K562 (cell line): ENCODE measurements around the gene ZNF138. TPM values are rescaled to one million over a fixed set of nuclear protein-coding genes. Genes with fewer than 3 reads are reported as not detected.

Experiments
- ATAC-seq: fragments of 200-7000 bp; cut with Tn5 transposase; 3 replicates; pipeline ENCODE4 v1.9.1; 2020; ENCODE audit warnings: moderate library complexity
- BruUV-seq: library from RNA; stranded (reverse); fragments of 400-500 nt; replicated peaks from 2 replicates; lab custom pipeline; 2021; lab: Mats Ljungman, UMichigan
- CTCF ChIA-PET: fragments of 300-600 bp; formaldehyde crosslinking; extraction: SDS; loops from one replicate; lab custom pipeline; 2021; ENCODE audit warnings: low intra/inter-chr PET ratio; lab: Yijun Ruan, JAX
- POLR2A ChIA-PET: fragments of 300-600, 350-650 bp; sonication (Branson Sonifier 250); formaldehyde crosslinking; extraction: SDS; loops from one replicate; lab custom pipeline; 2021; ENCODE audit warnings: antibody characterized with exemption, inconsistent platforms; lab: Yijun Ruan, JAX
- DNase-seq, 4 experiments: peaks; one replicate each; pipeline versions ENCODE4 v3.0.0 to v3.0.0-alpha.2; 2011 to 2018; ENCODE audit warnings: low spot score in 3 of 4, mixed read lengths in 3 of 4; ENCODE audit errors: extremely low read depth in 1 of 4
- FAIRE-seq: peaks from 2 replicates; lab custom pipeline; 2011; peaks lifted over from hg19 to GRCh38; lab: Jason Lieb, UNC
- H2AFZ ChIP-seq: 2 replicates; pipeline ENCODE4 v1.6.0; 2011; ENCODE audit warnings: low read depth, low read length, control low read depth, inconsistent platforms
- H3K27ac ChIP-seq: fragments of 200-600 bp; 3 replicates; pipeline ENCODE4 v1.8.0; 2011; ENCODE audit warnings: low read depth, mild to moderate bottlenecking, control low read depth, inconsistent platforms, low read length, moderate library complexity, mixed read lengths; ENCODE audit errors: extremely low read depth
- H3K27me3 ChIP-seq, 2 experiments: fragments of 300-600 bp in 1 of 2; 2 replicates in 1 of 2; 3 replicates in 1 of 2; pipeline versions ENCODE4 v1.6.0 to v1.8.0; 2011; ENCODE audit warnings: inconsistent platforms in 2 of 2, low read length in 2 of 2, mild to moderate bottlenecking in 1 of 2, mixed read lengths in 1 of 2, moderate library complexity in 1 of 2; ENCODE audit not compliant: control insufficient read depth in 2 of 2, insufficient read depth in 2 of 2
- H3K36me3 ChIP-seq: fragments of 300-600 bp; 3 replicates; pipeline ENCODE4 v1.8.0; 2011; ENCODE audit warnings: mild to moderate bottlenecking, low read length, inconsistent platforms; ENCODE audit not compliant: control insufficient read depth, insufficient read depth
- H3K4me1 ChIP-seq, 2 experiments: fragments of 200-600 bp in 1 of 2; replicated peaks in 1 of 2; 2 replicates in 1 of 2; 3 replicates in 1 of 2; pipeline versions ENCODE4 v1.5.1 to v1.8.0; 2011; ENCODE audit warnings: inconsistent platforms in 2 of 2, low read length in 2 of 2, mild to moderate bottlenecking in 1 of 2, mixed read lengths in 1 of 2, moderate library complexity in 1 of 2; ENCODE audit not compliant: control insufficient read depth in 2 of 2, insufficient read depth in 2 of 2
- H3K4me2 ChIP-seq: 2 replicates; pipeline ENCODE4 v1.6.1; 2011; ENCODE audit warnings: low read length, control low read depth, inconsistent platforms, mixed read lengths; ENCODE audit not compliant: insufficient read depth
- H3K4me3 ChIP-seq: fragments of 200-600 bp; sonication (generic), shearing (Covaris generic); 2 replicates; pipeline ENCODE4 v1.5.1; 2016; ENCODE audit warnings: control low read depth, inconsistent platforms
- H3K79me2 ChIP-seq: fragments of 200-600 bp; 3 replicates; pipeline ENCODE4 v1.8.0; 2011; ENCODE audit warnings: low read length, inconsistent platforms; ENCODE audit not compliant: control insufficient read depth, insufficient read depth
- H3K9ac ChIP-seq, 2 experiments: 2 replicates each; pipeline versions ENCODE4 v1.6.0 to v1.6.1; 2011; ENCODE audit warnings: low read depth in 2 of 2, low read length in 2 of 2, control low read depth in 1 of 2, inconsistent platforms in 1 of 2, mild to moderate bottlenecking in 1 of 2, mixed read lengths in 1 of 2; ENCODE audit not compliant: insufficient read depth in 1 of 2
- H3K9me1 ChIP-seq: one replicate; pipeline ENCODE4 v1.6.0; 2011; ENCODE audit warnings: inconsistent platforms, mild to moderate bottlenecking, low read length, moderate library complexity; ENCODE audit not compliant: control insufficient read depth, insufficient read depth
- H3K9me3 ChIP-seq: replicated peaks from 2 replicates; pipeline ENCODE4 v1.5.1; 2011; ENCODE audit warnings: low read depth, low read length, inconsistent platforms; ENCODE audit not compliant: control insufficient read depth, insufficient read depth
- H4K20me1 ChIP-seq: replicated peaks from 2 replicates; pipeline ENCODE4 v1.6.1; 2011; ENCODE audit warnings: low read length, inconsistent platforms, mixed read lengths; ENCODE audit not compliant: control insufficient read depth, insufficient read depth
- HNRNPUL1 ChIP-seq: fragments of 200-400 bp; formaldehyde crosslinking; IDR thresholded peaks from 2 replicates; pipeline ENCODE4 v1.6.1; 2017; ENCODE audit warnings: low read length
- KDM4B ChIP-seq, 2 experiments: fragments of 450-650 bp in 1 of 2; sonication (generic) in 1 of 2; IDR thresholded peaks; 2 replicates each; pipeline ENCODE4 v1.6.1; 2016 to 2017; ENCODE audit warnings: borderline replicate concordance in 2 of 2, antibody characterized with exemption in 1 of 2, low read depth in 1 of 2, mild to moderate bottlenecking in 1 of 2
- RCOR1 ChIP-seq, 2 experiments: IDR thresholded peaks; 2 replicates each; pipeline ENCODE4 v1.6.1; 2012; ENCODE audit warnings: low read depth in 2 of 2, low read length in 2 of 2, borderline replicate concordance in 1 of 2, improper control_type of control experiment in 1 of 2
- SAP30 ChIP-seq: fragments of 200-600 bp; sonication (generic); IDR thresholded peaks from 2 replicates; pipeline ENCODE4 v1.6.1; 2012; ENCODE audit warnings: borderline replicate concordance, low read depth, mild to moderate bottlenecking, moderate library complexity, low read length, control low read depth, inconsistent platforms; ENCODE audit not compliant: insufficient read depth, poor library complexity, severe bottlenecking
- SMARCA4 ChIP-seq: fragments of 450-650 bp; IDR thresholded peaks from 2 replicates; pipeline ENCODE4 v1.6.1; 2016
- ZNF551 ChIP-seq: fragments of 250-450 bp; sonication (Bioruptor Pico); IDR thresholded peaks from 2 replicates; pipeline ENCODE4 v1.5.0; 2021; ENCODE audit warnings: mild to moderate bottlenecking, moderate library complexity
- ZSCAN29 ChIP-seq: fragments of 450-650 bp; IDR thresholded peaks from 2 replicates; pipeline ENCODE4 v1.6.1; 2017
- WGBS: fragments of 100-300 bp; shearing (Covaris generic); methylation state at CpG from one replicate; pipeline ENCODE4 v1.1.6; 2016; ENCODE audit warnings: low coverage, mixed read lengths; ENCODE audit not compliant: insufficient coverage; ENCODE audit errors: missing lambda C conversion rate; 5-methylcytosine and 5-hydroxymethylcytosine counted together
- in situ Hi-C: fragments of 300-500 bp; cut with MboI; formaldehyde crosslinking; loops from 4 replicates; pipeline ENCODE4 v1.15.0; 2018; ENCODE audit warnings: inconsistent platforms, mixed read lengths
- intact Hi-C: fragments of 100-400 bp; cut with micrococcal nuclease; formaldehyde crosslinking; loops from 2 replicates; pipeline ENCODE4 v1.14.2; 2022
- polyA plus RNA-seq, 8 experiments: library from polyadenylated mRNA; depleted of rRNA in 4 of 8; stranded (reverse) in 5 of 8; unstranded in 3 of 8; fragments of >200 nt; fragmentation: Nextera tagmentation in 2 of 8; fragmentation: Illumina TruSeq in 1 of 8; extraction: Ambion mirVana in 2 of 8; extraction: Trizol in 1 of 8; gene quantifications; 2 replicates each; pipeline versions ENCODE4 v1.2.1 to v1.2.3, GENCODE V29; 2011 to 2014; ENCODE audit warnings: inconsistent platforms in 1 of 8, missing spikeins in 1 of 8
- total RNA-seq, 7 experiments: library from RNA; depleted of rRNA in 6 of 7; stranded (reverse); fragments of >200 nt in 6 of 7; fragmentation: Illumina TruSeq in 2 of 7; extraction: Trizol in 2 of 7; gene quantifications; 2 replicates each; pipeline versions ENCODE4 v1.2.1 to v1.2.3, GENCODE V29; 2011 to 2021; ENCODE audit warnings: low replicate concordance in 1 of 7
- TF ChIP-seq, protein P1 (sequence below): sonication (generic); formaldehyde crosslinking; IDR thresholded peaks from 2 replicates; pipeline ENCODE4 v1.5.0; 2020; ENCODE audit warnings: missing genetic modification reagents

The ZNF138 gene
- total and polyA plus RNA-seq, 9 of the 15 experiments (the other 6 are each of a cell fraction or from before 2014, with no cell fraction given), result 14.6 to 34.9 (median 22.6) TPM

DNA sequence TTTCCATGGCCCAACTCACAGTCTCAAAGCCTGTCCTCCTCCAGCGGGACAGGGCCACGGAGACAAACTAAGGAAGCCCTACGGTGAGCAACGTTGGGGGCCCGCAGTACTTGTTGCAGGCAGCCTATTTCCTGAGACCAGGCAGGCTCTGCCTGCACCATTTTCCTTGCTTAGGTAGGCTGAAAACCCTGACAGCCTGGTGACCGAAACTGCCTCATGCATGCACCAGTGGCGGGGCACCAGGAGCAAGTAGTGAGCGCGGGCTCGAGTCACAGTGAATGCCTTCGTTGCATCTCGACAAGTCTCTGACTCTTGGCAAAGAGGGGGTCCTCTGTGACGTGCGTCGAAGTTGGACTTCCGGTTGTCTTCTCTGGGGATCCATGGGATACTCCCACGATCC lies 85.6 kb downstream of the ZNF138 start:
- Histone ChIP-seq H3K27ac (no peak overlapping the region), H3K4me1 (peaks cover 0 to 11% of the 10 kb centered on the region in 2 experiments; a peak in 1 of 5 replicates), H3K4me2 (no peak overlapping the region), H3K79me2 (no peaks in the 10 kb centered on the region), H3K9ac (no peak overlapping the region), H3K9me3 (peaks cover 41% of the 10 kb centered on the region), H3K9me1 (no peaks in the 10 kb centered on the region), H3K27me3 (no peaks in the 10 kb centered on the region; a peak in 1 of 5 replicates), H3K4me3 (no peak overlapping the region), H4K20me1 (no peaks in the 10 kb centered on the region), H2AFZ (no peak overlapping the region; the same call in 1 of the 2 replicates), H3K36me3 (no peaks in the 10 kb centered on the region)
- intact Hi-C loops, result no loop called here
- DNase-seq (no peak), FAIRE-seq (no peak), ATAC-seq (no peak)
- in situ Hi-C loops, result no loop called here
- TF ChIP-seq ZSCAN29 (no peak), HNRNPUL1 (no peak), RCOR1 (IDR thresholded peaks at IDR 0.05; ENCODE audit: borderline replicate concordance in 1 of 2, low read depth in 2 of 2, low read length in 2 of 2) (no peak), KDM4B (IDR thresholded peaks at IDR 0.05; ENCODE audit: borderline replicate concordance in 2 of 2, low read depth in 1 of 2) (no peak), ZNF551 (CRISPR knock-in tag) (no peak), SMARCA4 (no peak), SAP30 (no peak)
- TF ChIP-seq, protein P1, sequence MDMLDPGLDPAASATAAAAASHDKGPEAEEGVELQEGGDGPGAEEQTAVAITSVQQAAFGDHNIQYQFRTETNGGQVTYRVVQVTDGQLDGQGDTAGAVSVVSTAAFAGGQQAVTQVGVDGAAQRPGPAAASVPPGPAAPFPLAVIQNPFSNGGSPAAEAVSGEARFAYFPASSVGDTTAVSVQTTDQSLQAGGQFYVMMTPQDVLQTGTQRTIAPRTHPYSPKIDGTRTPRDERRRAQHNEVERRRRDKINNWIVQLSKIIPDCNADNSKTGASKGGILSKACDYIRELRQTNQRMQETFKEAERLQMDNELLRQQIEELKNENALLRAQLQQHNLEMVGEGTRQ, result no peak
- 49% methylated on average over 17 of the region's 17 CpGs for WGBS
- ChIA-PET CTCF (no interaction called here), POLR2A (no interaction called here)
- BruUV-seq, result no TSS peak
